Cardiac fibroblast (primary cell): ENCODE data around the gene NHLRC4.

Experiments
- DNase-seq, 2 donors: peaks; one replicate each; pipeline versions ENCODE4 v3.0.0 to v3.0.0-alpha.2; 2010; ENCODE audit warnings: low read depth in 2 of 2
- H3K4me3 ChIP-seq, 2 donors: replicated peaks in 1 of 2; 1 replicate in 1 of 2; 2 replicates in 1 of 2; pipeline ENCODE4 v1.5.1; 2011; ENCODE audit warnings: low read depth in 2 of 2, low read length in 2 of 2, mild to moderate bottlenecking in 2 of 2, moderate library complexity in 1 of 2
- CTCF ChIP-seq: IDR thresholded peaks from one replicate; pipeline ENCODE4 v1.5.1; 2011; ENCODE audit warnings: low read depth, mild to moderate bottlenecking, low read length, inconsistent platforms

The NHLRC4 gene

GRCh38 chr16:564690-565418, 2.0 kb upstream of the NHLRC4 start:
- no peak overlapping the region for H3K4me3 ChIP-seq
- no peak for TF ChIP-seq CTCF
- DNase-seq = no peak

- no peak for TF ChIP-seq CTCF
- H3K4me3 ChIP-seq = no peak overlapping the region
- DNase-seq = peak in 1 of 2 donors; percentile 62
These were observed 1.1 kb upstream of the NHLRC4 start for GRCh38 chr16:565419-566330.

- TF ChIP-seq CTCF = no peak
- H3K4me3 ChIP-seq = no peak overlapping the region
- no peak for DNase-seq
These were observed 810 bp downstream of the NHLRC4 start for GRCh38 chr16:567373-568256.

- DNase-seq = no peak
- H3K4me3 ChIP-seq = peak overlapping the region in 1 of 2 donors; percentile 77
- no peak for TF ChIP-seq CTCF
These were observed 1.8 kb downstream of the NHLRC4 start for GRCh38 chr16:568401-569258.

GRCh38 chr16:569445-570254, 2.8 kb downstream of the NHLRC4 start, which contains the start of gene PIGQ:
PIGQ (plus strand) TSS chr16:569968; CDS start chr16:574075, 4,107 bp downstream.
- DNase-seq = peak; percentile 55 to 67
- peak within 1 kb of the TSS; percentile 60 to 77 for H3K4me3 ChIP-seq
- TF ChIP-seq CTCF = no peak
